Dermis microvascular lymphatic vessel endothelial cell (primary cell): ENCODE data around the gene NFKB1. TPM values are rescaled to one million over a fixed set of nuclear protein-coding genes. Genes with fewer than 3 reads are reported as not detected.
"Not testable (repeated sequence)": the region's sequence is repeated elsewhere in the genome, so short reads cannot be mapped to it uniquely, and the experiment has no call there.

Experiments used
- DNase-seq, 2 donors: peaks; one replicate each; pipeline versions ENCODE4 v3.0.0 to v3.0.0-alpha.2; 2010; ENCODE audit warnings: low read depth in 2 of 2
- total RNA-seq: library from RNA; depleted of rRNA; stranded (reverse); fragments of >200 nt; gene quantifications from 2 replicates; pipeline ENCODE4 v1.2.1, GENCODE V29; 2014

The NFKB1 gene
- total RNA-seq, 1 donor from 2014 or later: 43.5 TPM

DNA sequence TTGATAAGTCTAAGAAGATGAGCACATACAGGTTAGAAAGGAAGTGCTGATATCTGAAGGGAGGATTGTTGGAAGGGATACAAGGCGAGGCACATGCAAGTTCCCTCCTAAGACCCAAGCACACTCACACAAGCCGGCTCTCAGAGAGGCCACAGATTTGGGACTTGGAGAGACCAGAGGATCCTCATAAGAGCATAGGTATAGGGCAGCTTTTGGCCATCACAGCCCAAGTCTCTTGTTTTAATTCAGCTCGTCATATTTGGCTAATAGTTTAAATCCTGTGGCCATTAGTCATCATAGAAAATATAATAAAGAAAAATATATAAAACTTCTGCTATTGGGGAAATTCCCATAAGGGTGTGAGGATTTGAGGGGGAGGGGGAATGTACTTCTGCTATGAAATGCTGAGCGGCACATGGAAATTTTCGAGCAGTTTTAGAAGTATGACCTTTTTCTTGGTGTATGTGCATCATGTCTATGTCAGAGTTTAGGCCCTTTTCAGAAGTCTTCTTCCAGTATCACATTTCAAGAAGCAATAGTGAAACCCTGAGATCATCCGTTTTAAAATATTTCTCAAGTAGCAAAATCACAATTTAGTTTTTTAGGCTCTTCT lies 97.7 kb downstream of the NFKB1 start:
- DNase-seq: no peak

GRCh38 chr4:102599455-102599854 lies 98.3 kb downstream of the NFKB1 start:
- no peak for DNase-seq

GRCh38 chr4:102599886-102600285 lies 98.7 kb downstream of the NFKB1 start:
- DNase-seq: no peak

DNA sequence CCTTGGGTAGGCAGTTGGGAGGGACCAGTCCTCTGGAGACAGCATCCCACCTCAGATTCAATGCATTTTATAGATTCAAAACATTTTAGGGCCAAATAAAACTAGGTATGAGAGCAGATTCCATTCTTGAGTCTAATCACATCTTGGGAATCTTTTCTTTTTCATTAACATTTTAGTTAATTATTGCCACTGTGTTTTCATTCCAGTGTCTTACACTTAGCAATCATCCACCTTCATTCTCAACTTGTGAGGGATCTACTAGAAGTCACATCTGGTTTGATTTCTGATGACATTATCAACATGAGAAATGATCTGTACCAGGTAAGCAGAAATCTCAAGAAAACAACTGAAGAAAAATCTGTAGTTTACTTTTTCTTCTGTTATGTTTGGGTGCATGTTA lies 99.5 kb downstream of the NFKB1 start:
- DNase-seq: no peak

GRCh38 chr4:102601586-102602227 lies 100.5 kb downstream of the NFKB1 start:
- DNase-seq: no peak

GRCh38 chr4:102604222-102604940 lies 103.2 kb downstream of the NFKB1 start:
- no peak for DNase-seq

DNA sequence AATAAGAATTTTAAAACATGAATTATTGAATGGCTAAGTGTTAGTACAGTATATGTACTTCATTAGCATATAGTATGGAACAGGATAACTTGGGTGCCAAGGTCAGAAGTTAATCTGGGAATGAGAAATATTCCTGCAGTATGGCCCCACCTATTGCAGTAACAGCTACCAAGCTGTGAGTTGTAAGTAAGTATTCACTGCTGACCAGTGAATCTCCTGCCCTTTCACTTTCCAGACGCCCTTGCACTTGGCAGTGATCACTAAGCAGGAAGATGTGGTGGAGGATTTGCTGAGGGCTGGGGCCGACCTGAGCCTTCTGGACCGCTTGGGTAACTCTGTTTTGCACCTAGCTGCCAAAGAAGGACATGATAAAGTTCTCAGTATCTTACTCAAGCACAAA lies 105.1 kb downstream of the NFKB1 start:
- DNase-seq: no peak

- DNase-seq: no peak
Observed at GRCh38 chr4:102606846-102607450, 105.8 kb downstream of the NFKB1 start.

- DNase-seq: no peak
Observed at GRCh38 chr4:102608190-102608589, 107.0 kb downstream of the NFKB1 start.

DNA sequence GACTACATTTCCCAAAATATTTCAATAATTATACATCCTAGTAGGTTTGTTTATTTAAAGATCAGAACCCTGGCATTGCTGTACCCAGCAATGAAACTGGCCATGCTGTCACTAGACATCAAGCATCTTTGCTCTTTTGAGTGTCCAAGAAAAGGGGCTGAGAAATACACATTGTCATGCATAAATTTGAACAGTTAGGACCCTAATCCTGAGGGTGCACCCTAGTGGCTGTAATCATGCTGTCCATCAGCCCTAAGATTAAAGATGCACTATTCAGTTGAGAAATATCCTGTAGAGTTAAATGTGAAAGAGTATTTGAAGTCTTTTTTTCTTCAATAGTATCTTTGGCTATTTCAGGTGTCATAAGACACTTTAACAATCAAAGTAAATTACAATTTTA lies 108.8 kb downstream of the NFKB1 start:
- no peak for DNase-seq

- no peak for DNase-seq
Observed at GRCh38 chr4:102610476-102610875, 109.3 kb downstream of the NFKB1 start.

DNA sequence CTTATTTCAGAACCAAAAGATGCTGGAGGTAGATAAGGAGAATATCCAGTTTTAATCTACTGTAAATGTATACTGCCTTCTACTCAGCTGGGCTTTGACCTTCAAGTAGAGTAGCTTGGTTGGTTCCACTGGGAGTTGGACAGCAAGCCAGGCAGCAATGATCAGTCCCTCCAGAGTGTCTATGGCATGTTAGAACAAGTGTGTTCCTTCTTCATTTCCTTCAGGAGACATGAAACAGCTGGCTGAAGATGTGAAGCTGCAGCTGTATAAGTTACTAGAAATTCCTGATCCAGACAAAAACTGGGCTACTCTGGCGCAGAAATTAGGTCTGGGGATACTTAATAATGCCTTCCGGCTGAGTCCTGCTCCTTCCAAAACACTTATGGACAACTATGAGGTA lies 111.1 kb downstream of the NFKB1 start:
- DNase-seq: no peak

DNA sequence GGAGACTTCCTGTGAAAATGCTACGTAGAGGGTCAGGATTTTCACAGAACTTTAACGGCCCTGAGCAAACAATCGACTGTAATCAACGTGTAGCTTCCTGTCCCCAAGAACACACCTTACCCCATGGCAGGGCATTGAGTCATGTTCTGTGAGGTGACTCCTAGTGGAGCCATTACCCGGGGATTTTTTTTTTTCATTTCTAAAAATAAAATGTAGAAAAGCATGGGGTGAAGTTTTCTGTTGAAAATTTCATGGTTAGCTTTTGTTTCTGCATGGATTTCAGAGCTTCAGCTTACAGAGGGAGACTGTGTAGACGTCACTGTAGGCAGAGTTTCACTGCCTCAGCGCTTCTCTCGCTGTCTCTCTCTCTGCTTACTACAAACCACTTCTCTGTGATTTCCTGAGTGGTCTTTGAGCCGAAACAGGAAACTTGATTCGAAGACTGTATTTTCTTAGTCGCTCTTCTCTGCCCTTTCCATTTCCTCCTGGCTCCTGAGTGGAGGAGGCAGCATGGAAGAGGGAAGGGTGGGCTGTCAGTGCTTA lies 111.7 kb downstream of the NFKB1 start:
- DNase-seq: peak in 1 of 2 donors; percentile 72

GRCh38 chr4:102614801-102615200 lies 113.6 kb downstream of the NFKB1 start:
- peak in 1 of 2 donors; percentile 44 for DNase-seq

DNA sequence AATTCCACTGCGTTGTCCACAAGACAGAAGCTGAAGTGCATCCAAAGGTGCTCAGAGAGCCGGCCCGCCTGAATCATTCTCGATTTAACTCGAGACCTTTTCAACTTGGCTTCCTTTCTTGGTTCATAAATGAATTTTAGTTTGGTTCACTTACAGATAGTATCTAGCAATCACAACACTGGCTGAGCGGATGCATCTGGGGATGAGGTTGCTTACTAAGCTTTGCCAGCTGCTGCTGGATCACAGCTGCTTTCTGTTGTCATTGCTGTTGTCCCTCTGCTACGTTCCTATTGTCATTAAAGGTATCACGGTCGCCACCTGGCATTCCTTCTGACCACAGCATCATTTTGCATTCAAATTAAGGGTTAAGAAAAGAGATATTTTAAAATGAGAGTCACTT lies 115.5 kb downstream of the NFKB1 start:
- DNase-seq: peak; percentile 89 to 96

GRCh38 chr4:102619021-102619420 lies 117.9 kb downstream of the NFKB1 start:
- DNase-seq: not testable (repeated sequence)

DNA sequence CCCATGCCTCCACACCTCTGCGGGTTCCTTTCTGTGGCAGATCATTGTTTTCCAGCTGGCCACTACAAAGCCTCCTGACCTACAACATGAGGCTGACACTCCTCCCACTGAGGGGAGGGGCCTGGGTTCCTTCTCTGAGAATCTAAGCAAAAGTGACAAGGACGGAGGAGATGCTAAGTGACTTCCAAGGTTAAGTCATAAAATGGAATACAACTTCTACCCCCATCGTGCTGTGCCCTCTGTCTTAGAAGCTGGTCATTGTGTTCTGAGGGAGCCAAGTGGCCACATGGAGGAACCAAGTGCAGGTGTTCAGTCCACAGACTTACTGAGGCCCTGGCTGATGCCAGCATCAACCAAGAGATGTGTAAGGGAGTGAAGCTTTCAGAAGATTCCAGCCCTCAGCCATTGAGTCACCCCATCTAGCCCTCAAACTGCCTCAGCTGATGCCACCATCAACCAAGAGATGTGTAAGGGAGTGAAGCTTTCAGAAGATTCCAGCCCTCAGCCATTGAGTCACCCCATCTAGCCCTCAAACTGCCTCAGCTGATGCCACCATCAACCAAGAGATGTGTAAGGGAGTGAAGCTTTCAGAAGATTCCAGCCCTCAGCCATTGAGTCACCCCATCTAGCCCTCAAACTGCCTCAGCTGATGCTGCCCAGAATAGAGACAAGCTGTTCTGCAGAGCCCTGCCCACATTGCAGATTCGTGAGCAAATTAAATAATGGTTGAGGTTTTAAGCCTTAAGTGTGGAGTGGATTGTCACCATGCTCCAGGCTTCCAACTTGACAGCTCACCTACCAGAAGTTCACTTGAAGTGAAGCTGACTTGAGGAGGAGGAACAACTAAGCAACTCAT lies 118.8 kb downstream of the NFKB1 start:
- DNase-seq: not testable (repeated sequence)

DNA sequence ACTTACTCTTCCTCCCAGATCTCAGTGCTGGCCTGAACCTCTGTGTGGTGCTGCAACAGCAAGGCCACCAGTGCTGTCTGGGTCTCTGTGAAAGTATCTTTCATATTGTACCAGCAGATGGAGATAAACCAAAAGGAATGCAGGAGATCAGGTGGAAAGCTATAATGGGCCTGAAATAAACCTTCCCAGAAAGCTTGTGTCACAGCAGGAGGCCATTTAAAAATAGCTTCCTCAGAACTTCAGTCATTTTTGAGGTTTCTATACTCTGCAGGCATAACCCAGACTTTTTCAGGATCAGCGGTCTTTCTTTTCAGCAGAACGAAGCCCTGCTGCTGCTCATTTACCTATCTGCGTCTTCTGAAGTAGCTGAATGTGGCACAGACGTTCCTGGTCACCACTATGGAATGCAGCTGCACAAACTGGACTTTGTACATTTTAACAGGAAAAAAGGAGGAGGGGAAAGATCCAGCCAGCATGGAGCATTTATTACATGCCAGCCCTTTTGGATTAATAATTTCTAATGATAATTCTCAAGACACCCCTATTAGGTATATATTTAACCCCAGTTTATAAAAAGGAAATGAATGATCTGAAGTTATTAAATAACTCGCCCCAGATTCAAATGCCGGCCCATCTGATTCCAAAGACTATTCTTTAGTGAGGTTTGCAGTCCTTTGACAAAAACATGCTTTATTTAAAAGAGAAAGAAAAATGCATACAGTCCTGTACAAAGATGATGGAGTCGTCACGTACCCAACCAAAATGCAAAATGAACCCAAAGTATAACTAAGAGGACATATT lies 119.7 kb downstream of the NFKB1 start:
- peak; percentile 58 to 72 for DNase-seq

DNA sequence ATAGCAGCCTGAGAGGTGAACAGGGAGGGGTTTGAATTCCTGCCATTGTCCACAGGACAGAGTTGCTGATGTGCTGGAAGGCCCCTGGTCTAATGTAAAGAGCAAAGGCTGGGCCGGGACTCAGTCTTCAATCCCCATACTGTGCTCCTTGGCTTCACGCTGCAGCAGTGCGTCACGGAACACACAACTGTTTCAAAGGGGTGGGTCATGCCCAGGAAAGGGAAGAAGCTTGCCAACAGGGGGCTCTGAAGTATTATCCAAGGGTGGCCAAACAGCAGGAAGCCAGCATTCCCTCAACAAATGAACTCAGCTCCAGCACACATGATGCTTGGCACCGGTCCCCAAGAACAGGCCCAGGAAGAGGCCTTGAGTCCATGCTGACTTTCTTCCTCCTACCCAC lies 122.5 kb downstream of the NFKB1 start:
- DNase-seq: peak in 1 of 2 donors; percentile 51

GRCh38 chr4:102624505-102624904 lies 123.3 kb downstream of the NFKB1 start:
- DNase-seq: no peak
